ENCODE results near the gene EIPR1.
"Not testable (repeated sequence)": the region's sequence is repeated elsewhere in the genome, so short reads cannot be mapped to it uniquely, and the experiment has no call there.

Gene EIPR1

GRCh38 chr2:3185256-3185655 is 192.4 kb downstream of the EIPR1 start:
- DNase-seq: no peak

- no peak for DNase-seq
Measured at GRCh38 chr2:3184167-3184566, 193.5 kb downstream of the EIPR1 start.

GRCh38 chr2:3183766-3184165 is 193.9 kb downstream of the EIPR1 start:
- DNase-seq: no peak

GRCh38 chr2:3182848-3183247 is 194.8 kb downstream of the EIPR1 start:
- DNase-seq: no peak

GRCh38 chr2:3181416-3182010 is 196.1 kb downstream of the EIPR1 start:
- no peak for DNase-seq

GRCh38 chr2:3180909-3181221 is 196.8 kb downstream of the EIPR1 start:
- not testable (repeated sequence) for DNase-seq

GRCh38 chr2:3180082-3180908 is 197.3 kb downstream of the EIPR1 start:
- no peak for DNase-seq

- no peak for DNase-seq
Measured at GRCh38 chr2:3179626-3180025, 198.0 kb downstream of the EIPR1 start.

- DNase-seq: no peak
Measured at GRCh38 chr2:3179208-3179607, 198.4 kb downstream of the EIPR1 start.

GRCh38 chr2:3178578-3179031 is 199.0 kb downstream of the EIPR1 start:
- DNase-seq: no peak

- no peak for DNase-seq
Measured at GRCh38 chr2:3177891-3178577, 199.6 kb downstream of the EIPR1 start.

- no peak for DNase-seq
Measured at GRCh38 chr2:3176869-3177255, 200.8 kb downstream of the EIPR1 start.

GRCh38 chr2:3176071-3176868 is 201.3 kb downstream of the EIPR1 start:
- no peak for DNase-seq

GRCh38 chr2:3175568-3175955 is 202.1 kb downstream of the EIPR1 start:
- no peak for DNase-seq

- DNase-seq: no peak
Measured at GRCh38 chr2:3174626-3175567, 202.7 kb downstream of the EIPR1 start.

- no peak for DNase-seq
Measured at GRCh38 chr2:3173031-3173430, 204.6 kb downstream of the EIPR1 start.

- no peak for DNase-seq
Measured at GRCh38 chr2:3172265-3172935, 205.2 kb downstream of the EIPR1 start.

- DNase-seq: no peak
Measured at GRCh38 chr2:3171564-3172264, 205.9 kb downstream of the EIPR1 start.

GRCh38 chr2:3170792-3171455 is 206.7 kb downstream of the EIPR1 start:
- DNase-seq: no peak

Data from GF-D8 (cell line).